Stomach smooth muscle (tissue), 2 donors: Measurements from ENCODE around the gene JTB.

Experiments used
- H3K27ac ChIP-seq: one replicate; pipeline ENCODE4 v1.7.0; 2013; ENCODE audit warnings: mild to moderate bottlenecking, low read length, inconsistent platforms
- H3K27me3 ChIP-seq, 2 donors: one replicate each; pipeline ENCODE4 v1.7.0; 2013; ENCODE audit warnings: low read length in 2 of 2; ENCODE audit not compliant: insufficient read depth in 2 of 2, control insufficient read depth in 1 of 2
- H3K36me3 ChIP-seq, 2 donors: one replicate each; pipeline ENCODE4 v1.7.0; 2013; ENCODE audit warnings: low read length in 2 of 2; ENCODE audit not compliant: control insufficient read depth in 2 of 2, insufficient read depth in 2 of 2
- H3K4me1 ChIP-seq: one replicate; pipeline ENCODE4 v1.7.0; 2013; ENCODE audit warnings: low read length; ENCODE audit not compliant: control insufficient read depth, insufficient read depth
- H3K4me3 ChIP-seq, 2 donors: one replicate each; pipeline ENCODE4 v1.7.0; 2013; ENCODE audit warnings: low read length in 2 of 2
- H3K9ac ChIP-seq, 2 donors: one replicate each; pipeline ENCODE4 v1.7.0; 2013; ENCODE audit warnings: low read length in 2 of 2, mild to moderate bottlenecking in 1 of 2
- H3K9me3 ChIP-seq, 2 donors: one replicate each; pipeline ENCODE4 v1.7.0; 2013; ENCODE audit warnings: low read length in 2 of 2; ENCODE audit not compliant: control insufficient read depth in 2 of 2
- donor health status: healthy.
- donor health status: Pancreatic carcinoma.

JTB gene

DNA sequence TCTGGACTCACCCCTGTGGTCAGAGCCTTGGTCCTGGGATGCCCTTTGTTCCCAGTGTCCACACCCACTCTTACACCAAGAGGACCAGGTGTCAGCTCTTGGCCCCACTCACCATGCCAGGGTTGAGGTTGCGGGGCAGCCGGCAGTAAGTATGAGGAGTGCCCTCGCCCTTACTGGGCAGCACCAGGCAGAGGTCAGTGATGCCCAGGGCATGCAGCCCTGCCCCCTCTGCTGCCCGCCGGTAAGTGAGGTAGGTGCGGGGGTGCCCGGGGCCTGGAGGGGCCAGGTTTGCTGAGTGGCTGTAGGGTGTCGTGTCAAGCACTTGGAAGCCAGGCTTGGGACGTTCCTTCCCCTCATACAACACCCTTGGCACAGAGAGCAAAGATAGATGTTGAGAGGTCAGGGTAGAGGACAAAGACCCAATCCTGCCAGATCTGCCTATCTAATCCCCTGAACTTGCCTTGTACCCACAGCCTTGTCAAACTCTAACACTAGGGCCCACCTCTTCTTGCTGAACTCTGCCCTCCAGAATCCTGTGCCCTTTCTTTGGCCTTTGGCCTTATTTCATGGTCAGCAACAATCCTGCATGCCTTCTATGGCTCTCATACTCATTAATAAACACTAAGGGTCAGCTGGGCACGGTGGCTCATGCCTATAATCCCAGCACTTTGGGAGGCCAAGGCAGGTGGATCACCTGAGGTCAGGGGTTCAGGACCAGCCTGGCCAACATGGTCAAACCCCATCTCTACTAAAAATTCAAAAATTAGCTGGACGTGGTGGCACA is 34.5 kb downstream of the JTB start:
- no peaks in the 10 kb centered on the region for H3K9me3 ChIP-seq
- peaks cover 21 to 30% of the 10 kb centered on the region in 2 donors for H3K36me3 ChIP-seq
- H3K9ac ChIP-seq = no peak overlapping the region
- H3K4me3 ChIP-seq = no peak overlapping the region
- H3K27ac ChIP-seq = no peak overlapping the region
- H3K27me3 ChIP-seq = no peaks in the 10 kb centered on the region
- peaks cover 22% of the 10 kb centered on the region for H3K4me1 ChIP-seq

DNA sequence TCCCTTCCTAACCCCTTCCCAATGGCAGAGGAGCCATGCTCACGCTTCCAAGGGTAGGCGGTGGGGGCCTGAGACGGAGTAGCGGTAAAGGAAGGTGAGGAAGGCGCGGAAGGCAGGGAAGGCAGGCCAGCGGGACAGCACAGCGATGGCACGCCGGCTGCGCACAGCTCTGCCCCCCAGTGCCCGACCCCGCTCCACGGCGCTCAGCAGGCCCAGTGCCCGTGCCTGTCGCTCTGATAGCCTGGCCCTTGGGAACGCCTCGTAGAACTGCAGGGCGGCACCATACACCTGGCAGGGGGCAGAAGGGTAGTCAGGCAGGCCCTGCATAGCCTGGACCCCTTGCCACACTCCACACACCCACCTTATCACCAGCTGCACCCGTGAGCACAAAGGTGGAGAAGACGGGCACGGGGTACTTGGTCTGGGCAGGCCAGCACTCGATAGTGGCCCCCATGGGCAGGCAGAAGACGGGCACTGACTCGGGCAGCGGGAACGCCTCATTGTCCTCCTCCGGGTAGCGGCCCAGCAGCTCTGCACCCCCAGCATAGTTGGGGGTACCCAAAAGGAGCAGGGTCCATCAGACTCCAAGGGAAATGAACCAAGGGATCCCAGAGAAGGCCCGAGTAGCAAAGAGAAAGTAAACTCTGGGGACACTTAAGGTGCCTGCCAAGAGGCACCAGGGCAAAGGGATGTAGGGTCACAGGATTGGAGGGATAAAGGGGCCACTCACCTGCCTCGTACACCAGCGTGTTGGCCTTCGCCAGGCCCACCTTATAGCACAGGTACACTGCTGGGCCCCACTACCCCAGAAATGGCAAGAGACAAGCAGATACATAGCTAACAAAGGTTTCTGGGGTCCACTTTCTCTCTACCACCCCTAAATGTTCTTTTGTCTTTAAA is 35.4 kb downstream of the JTB start:
- no peak overlapping the region for H3K27ac ChIP-seq
- peaks cover 23 to 36% of the 10 kb centered on the region in 2 donors for H3K36me3 ChIP-seq
- no peaks in the 10 kb centered on the region for H3K9me3 ChIP-seq
- no peak overlapping the region for H3K9ac ChIP-seq
- H3K4me1 ChIP-seq = peaks cover 21% of the 10 kb centered on the region
- H3K27me3 ChIP-seq = no peaks in the 10 kb centered on the region
- H3K4me3 ChIP-seq = no peak overlapping the region

DNA sequence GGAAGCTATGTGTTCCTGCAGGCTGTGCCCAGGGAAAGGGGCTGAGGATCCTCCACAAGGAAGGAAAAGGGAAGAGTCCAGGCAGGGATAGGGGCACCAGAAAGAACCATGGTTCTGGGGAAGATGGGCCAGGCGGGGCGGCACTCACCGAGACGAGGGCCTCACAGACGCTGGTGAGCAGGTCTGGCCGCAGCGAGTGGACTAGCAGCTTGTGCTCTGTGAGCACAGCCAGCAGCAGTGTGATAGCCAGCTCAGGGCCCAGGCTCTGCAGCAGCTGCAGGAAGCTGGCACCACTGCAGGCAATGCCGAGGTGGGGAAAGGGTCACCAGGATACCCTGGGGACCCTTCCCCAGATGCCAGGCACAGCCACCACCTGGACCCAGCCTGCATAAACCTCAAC is 36.7 kb downstream of the JTB start:
- H3K36me3 ChIP-seq = peaks cover 34 to 49% of the 10 kb centered on the region in 2 donors

DNA sequence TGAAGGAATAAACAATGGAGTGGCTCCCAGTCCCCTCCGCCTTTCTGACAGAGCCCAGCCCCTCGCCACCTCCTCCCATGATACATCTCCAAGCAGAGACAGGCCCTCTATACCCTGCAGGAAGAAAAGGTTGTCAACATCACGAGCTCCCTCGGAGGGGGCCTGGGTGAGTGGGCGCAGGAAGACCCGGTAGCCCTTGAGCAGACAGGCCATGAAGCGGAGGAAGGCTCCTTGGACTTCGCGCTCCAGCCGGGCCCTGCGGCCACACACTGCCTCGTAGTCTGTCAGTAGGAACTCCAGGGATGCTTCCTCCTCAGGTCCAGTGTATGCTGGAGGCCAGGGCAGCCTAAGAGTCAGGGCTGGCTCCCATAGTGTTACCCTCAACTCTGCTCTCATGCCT is 38.0 kb downstream of the JTB start:
- Histone ChIP-seq H3K9ac (no peak overlapping the region), H3K36me3 (peaks cover 37 to 56% of the 10 kb centered on the region in 2 donors)

More for the DNA sequence above, 36.7 kb downstream of the JTB start:
- H3K4me1 ChIP-seq = peaks cover 15% of the 10 kb centered on the region
- H3K9ac ChIP-seq = no peak overlapping the region
- H3K27me3 ChIP-seq = no peaks in the 10 kb centered on the region
- H3K4me3 ChIP-seq = no peak overlapping the region
- H3K27ac ChIP-seq = no peak overlapping the region
- H3K9me3 ChIP-seq = no peaks in the 10 kb centered on the region

DNA sequence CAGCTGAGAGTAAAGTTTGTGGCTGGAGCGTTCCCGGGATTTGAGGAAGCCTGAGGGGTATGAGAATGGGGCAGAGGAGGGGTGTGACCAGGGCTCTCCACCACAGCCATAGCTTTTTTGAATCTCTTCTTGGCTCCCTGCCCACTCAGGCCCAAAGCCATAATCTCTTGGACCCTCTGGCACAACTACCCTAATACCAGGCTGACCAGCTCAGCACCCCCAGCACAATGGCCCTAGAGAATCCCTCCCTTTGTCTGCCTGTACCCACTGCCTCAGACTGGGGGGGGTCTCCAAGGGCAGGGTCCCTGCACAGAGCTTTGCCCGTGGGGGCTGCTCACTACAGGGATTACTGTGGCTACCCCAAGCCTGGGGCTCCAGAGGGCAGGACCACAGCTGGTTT is 38.5 kb downstream of the JTB start:
- no peaks in the 10 kb centered on the region for H3K9me3 ChIP-seq
- H3K9ac ChIP-seq = no peak overlapping the region
- no peak overlapping the region for H3K4me3 ChIP-seq
- H3K36me3 ChIP-seq = peaks cover 42 to 60% of the 10 kb centered on the region in 2 donors
- H3K27me3 ChIP-seq = no peaks in the 10 kb centered on the region
- H3K4me1 ChIP-seq = peaks cover 4% of the 10 kb centered on the region
- H3K27ac ChIP-seq = no peak overlapping the region

More for the DNA sequence above, 38.0 kb downstream of the JTB start:
- peaks cover 4% of the 10 kb centered on the region for H3K4me1 ChIP-seq
- no peak overlapping the region for H3K4me3 ChIP-seq
- H3K27ac ChIP-seq = no peak overlapping the region
- no peaks in the 10 kb centered on the region for H3K9me3 ChIP-seq
- H3K27me3 ChIP-seq = no peaks in the 10 kb centered on the region

DNA sequence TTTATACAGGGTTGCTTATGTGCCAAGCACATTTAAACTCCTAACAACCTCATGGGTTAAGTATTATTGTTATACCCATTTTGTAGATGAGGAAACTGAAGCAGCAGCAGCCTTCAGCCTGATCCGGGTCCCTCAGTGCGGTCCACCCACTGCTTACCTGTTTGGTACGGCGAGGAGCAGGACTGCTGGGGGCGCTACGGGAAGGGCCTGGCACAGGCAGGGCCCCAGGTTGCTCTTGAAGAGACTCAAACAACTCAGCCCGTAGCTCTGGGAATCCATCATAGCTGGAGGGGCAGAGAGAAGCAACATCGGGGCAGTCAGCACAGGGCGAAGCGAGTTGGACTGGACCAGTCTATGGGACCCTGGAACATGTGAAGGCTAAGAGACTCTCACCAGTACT is 40.1 kb downstream of the JTB start:
- Histone ChIP-seq H3K4me1 (peaks cover 4% of the 10 kb centered on the region), H3K27ac (no peak overlapping the region), H3K4me3 (no peak overlapping the region), H3K9me3 (no peaks in the 10 kb centered on the region), H3K27me3 (no peaks in the 10 kb centered on the region), H3K36me3 (peaks cover 49 to 57% of the 10 kb centered on the region in 2 donors), H3K9ac (no peak overlapping the region)

DNA sequence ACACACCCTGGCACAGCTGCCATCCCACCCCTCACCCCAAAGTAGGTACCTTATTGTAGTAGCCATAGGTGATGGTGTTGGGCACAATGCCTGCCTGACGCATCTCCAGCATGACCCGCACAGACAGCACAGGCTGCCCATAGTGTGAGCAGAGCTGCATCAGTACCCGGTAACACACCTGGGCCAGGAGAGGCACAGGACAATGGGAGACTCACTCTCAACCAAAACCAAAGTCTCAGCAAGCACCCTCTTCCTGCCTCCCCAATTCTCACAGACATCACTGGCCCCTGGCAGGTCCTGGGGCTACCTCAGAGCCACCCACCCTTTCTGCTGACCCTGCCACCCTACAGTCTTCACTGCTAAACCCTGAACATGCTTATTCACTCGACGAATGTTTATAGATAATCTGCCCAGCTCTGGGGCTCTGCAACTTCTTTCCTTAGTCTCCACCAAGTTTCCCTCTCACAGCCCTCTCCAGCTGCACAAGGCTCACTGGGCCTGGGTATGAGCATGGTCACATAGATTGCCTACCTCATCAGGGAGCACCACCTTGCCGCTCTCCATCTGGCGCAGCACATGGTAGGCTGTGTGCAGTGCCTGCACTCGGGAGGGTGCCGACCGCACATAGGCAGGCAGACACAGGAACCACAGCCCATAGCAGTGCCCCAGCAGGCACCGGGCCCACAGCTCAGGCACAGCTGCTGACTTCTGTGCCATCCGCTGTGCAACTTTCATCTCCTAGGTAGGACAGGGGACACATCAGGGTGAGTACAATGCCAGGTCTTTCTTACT is 41.3 kb downstream of the JTB start:
- Histone ChIP-seq H3K36me3 (peaks cover 49 to 60% of the 10 kb centered on the region in 2 donors), H3K27me3 (no peaks in the 10 kb centered on the region), H3K9ac (no peak overlapping the region)

DNA sequence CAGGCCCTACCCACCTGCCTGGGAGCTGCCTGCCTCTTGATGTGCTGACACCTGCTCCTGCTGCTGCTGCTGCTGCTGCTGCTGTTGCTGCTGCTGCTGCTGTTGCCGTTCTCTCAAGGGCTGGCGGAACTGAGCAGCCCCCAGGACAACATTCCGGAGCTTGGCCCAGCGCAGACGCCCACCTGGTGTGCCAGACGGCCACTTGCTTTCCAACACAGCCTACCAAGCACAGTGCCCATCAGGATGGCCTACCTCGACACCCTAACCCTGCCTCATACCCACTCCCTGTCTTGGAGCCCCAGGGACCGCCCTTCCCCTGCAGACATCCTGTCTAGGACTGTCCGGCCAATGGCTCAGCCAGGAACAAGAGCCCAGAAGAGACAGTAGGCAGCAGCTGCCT is 42.7 kb downstream of the JTB start:
- Histone ChIP-seq H3K27me3 (no peaks in the 10 kb centered on the region), H3K9me3 (no peaks in the 10 kb centered on the region), H3K36me3 (peaks cover 44 to 62% of the 10 kb centered on the region in 2 donors), H3K9ac (no peak overlapping the region), H3K4me3 (no peak overlapping the region), H3K4me1 (no peaks in the 10 kb centered on the region), H3K27ac (no peak overlapping the region)

More for the DNA sequence above, 41.3 kb downstream of the JTB start:
- no peaks in the 10 kb centered on the region for H3K9me3 ChIP-seq
- H3K4me3 ChIP-seq = no peak overlapping the region
- peaks cover 4% of the 10 kb centered on the region for H3K4me1 ChIP-seq
- no peak overlapping the region for H3K27ac ChIP-seq

DNA sequence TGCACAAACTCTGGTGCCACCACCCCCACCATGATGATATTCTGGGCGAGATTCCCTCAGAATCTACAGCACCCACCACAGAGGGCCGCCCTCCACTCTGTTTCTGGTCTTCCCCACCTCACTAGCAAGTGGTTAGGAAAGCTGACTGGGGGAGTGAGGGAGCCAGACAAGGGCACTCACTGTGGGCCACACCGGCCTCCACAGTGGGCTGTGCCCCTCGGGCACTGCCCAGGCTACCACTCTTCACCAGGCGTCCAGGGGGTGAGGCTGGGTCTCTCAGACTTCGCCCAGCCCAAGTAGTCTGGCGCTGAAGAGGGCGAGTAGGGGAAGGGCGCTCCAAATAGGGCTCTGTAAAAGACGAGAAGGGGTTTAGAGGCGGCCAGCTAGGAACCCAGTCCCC is 43.5 kb downstream of the JTB start:
- Histone ChIP-seq H3K27me3 (no peaks in the 10 kb centered on the region), H3K4me1 (peaks cover 3% of the 10 kb centered on the region), H3K9me3 (no peaks in the 10 kb centered on the region), H3K4me3 (no peak overlapping the region), H3K9ac (no peak overlapping the region), H3K36me3 (peaks cover 44 to 61% of the 10 kb centered on the region in 2 donors), H3K27ac (no peak overlapping the region)

DNA sequence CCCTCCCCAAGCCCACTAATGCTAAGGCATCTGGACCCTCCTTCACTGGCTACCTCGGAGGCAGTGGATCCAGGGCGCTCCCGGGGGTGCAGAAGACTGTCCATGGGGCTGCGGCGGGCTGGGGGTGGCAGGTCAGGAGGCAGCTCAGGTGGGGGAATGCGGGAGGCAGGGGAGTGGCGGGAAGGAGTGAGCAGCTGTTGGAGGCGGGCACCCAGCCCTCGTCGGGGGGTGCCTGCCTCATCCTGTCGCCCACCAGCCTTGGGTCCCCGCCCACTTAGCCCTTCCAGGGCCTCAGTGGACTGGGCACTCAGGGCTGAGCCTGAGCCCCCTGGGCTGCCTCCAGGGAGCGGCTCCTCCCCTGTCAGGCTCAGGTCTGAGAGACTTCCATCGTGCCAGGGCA is 44.0 kb downstream of the JTB start:
- H3K27ac ChIP-seq = no peak overlapping the region
- H3K27me3 ChIP-seq = no peaks in the 10 kb centered on the region
- H3K9me3 ChIP-seq = no peaks in the 10 kb centered on the region
- no peak overlapping the region for H3K4me3 ChIP-seq
- no peak overlapping the region for H3K9ac ChIP-seq
- peaks cover 3% of the 10 kb centered on the region for H3K4me1 ChIP-seq
- H3K36me3 ChIP-seq = peaks cover 44 to 63% of the 10 kb centered on the region in 2 donors
